Uterus (tissue), 2 donors: Measurements from ENCODE around the gene AUTS2.

Experiments
- CTCF ChIP-seq, 4 experiments: fragments of 200-600 bp in 2 of 4; fragments of 450-650 bp in 2 of 4; sonication (generic) in 2 of 4; IDR thresholded peaks; one replicate each; pipeline ENCODE4 v1.5.1; 2016 to 2019; ENCODE audit warnings: antibody characterized with exemption in 4 of 4, mild to moderate bottlenecking in 2 of 4, moderate library complexity in 1 of 4
- POLR2A ChIP-seq, 2 donors: fragments of 450-650 bp; IDR thresholded peaks; one replicate each; pipeline ENCODE4 v1.6.1; 2016; ENCODE audit warnings: antibody characterized with exemption in 2 of 2, mild to moderate bottlenecking in 1 of 2, moderate library complexity in 1 of 2

GRCh38 chr7:69757528-69757927 lies 159.3 kb downstream of the AUTS2 start:
- TF ChIP-seq CTCF (IDR thresholded peaks at IDR 0.05) (no peak), POLR2A (IDR thresholded peaks at IDR 0.05) (no peak)
